ENCODE measurements around the gene GRB10.

GRCh38 chr7:50714857-50715256 lies 67.8 kb downstream of the GRB10 start:
- TF ChIP-seq CTCF (IDR thresholded peaks at IDR 0.05 in 4 of 5, conservative IDR thresholded peaks at IDR 0.05 in 1 of 5) (no peak), POLR2A (IDR thresholded peaks at IDR 0.05) (no peak)
